22Rv1 (cell line): ENCODE measurements around the gene ANK2.

Source experiments
- CTCF ChIP-seq: fragments of 450-650 bp; IDR thresholded peaks from 2 replicates; pipeline ENCODE4 v1.5.1; 2017; ENCODE audit warnings: mild to moderate bottlenecking
- ZFX ChIP-seq: fragments of 450-650 bp; IDR thresholded peaks from 2 replicates; pipeline ENCODE4 v1.6.1; 2017; ENCODE audit warnings: antibody characterized with exemption, borderline replicate concordance

GRCh38 chr4:113170805-113171468 lies 121.5 kb downstream of the ANK2 start:
- TF ChIP-seq CTCF (no peak), ZFX (no peak)
